ENCODE results near the gene TRPM7. TPM values are rescaled to one million over a fixed set of nuclear protein-coding genes. Genes with fewer than 3 reads are reported as not detected.
A peak's percentile ranks its signal among the peaks of the same experiment; 100 is the strongest.

The TRPM7 gene
- total and polyA plus RNA-seq, 2 of the 13 experiments (the other 11 are each of a cell fraction or from before 2014, with no cell fraction given): 11.0 to 36.0 TPM

DNA sequence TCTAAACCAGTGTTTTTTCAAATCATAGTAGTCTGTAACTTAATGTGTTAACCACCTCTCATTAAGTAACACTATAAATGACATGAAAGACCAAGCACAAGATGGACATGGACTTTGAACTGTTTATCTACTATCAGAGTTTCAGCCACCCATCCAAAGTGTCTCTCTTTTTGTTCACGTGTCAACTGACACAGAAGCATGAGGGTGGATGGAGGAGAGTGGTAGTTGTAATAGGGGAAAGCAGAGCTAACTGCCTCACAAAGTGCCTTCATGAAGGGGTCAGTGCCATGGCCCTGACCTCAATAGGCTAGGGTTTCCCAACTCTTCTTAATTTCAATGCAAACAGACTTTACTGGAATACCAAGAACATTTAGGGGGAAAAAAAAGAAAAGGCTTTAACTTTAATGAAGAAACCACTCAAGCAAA is 32.1 kb upstream of the TRPM7 start (continued):
- TF ChIP-seq, protein P1, sequence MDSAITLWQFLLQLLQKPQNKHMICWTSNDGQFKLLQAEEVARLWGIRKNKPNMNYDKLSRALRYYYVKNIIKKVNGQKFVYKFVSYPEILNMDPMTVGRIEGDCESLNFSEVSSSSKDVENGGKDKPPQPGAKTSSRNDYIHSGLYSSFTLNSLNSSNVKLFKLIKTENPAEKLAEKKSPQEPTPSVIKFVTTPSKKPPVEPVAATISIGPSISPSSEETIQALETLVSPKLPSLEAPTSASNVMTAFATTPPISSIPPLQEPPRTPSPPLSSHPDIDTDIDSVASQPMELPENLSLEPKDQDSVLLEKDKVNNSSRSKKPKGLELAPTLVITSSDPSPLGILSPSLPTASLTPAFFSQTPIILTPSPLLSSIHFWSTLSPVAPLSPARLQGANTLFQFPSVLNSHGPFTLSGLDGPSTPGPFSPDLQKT (CRISPR knock-in tag; IDR thresholded peaks at IDR 0.05; ENCODE audit: borderline replicate concordance): no peak
- TF ChIP-seq BRCA1 (CRISPR knock-in tag; IDR thresholded peaks at IDR 0.05): peak; percentile 66
- TF ChIP-seq EZH2 (conservative IDR thresholded peaks at IDR 0.05; ENCODE audit: low read depth, low read length): no peak
- TF ChIP-seq ZBTB25 (CRISPR knock-in tag; IDR thresholded peaks at IDR 0.05): peak; percentile 88
- no peak for TF ChIP-seq ZNF280D (CRISPR knock-in tag; IDR thresholded peaks at IDR 0.05)
- TF ChIP-seq ZNF619 (CRISPR knock-in tag; IDR thresholded peaks at IDR 0.05): no peak
- TF ChIP-seq, protein P2, sequence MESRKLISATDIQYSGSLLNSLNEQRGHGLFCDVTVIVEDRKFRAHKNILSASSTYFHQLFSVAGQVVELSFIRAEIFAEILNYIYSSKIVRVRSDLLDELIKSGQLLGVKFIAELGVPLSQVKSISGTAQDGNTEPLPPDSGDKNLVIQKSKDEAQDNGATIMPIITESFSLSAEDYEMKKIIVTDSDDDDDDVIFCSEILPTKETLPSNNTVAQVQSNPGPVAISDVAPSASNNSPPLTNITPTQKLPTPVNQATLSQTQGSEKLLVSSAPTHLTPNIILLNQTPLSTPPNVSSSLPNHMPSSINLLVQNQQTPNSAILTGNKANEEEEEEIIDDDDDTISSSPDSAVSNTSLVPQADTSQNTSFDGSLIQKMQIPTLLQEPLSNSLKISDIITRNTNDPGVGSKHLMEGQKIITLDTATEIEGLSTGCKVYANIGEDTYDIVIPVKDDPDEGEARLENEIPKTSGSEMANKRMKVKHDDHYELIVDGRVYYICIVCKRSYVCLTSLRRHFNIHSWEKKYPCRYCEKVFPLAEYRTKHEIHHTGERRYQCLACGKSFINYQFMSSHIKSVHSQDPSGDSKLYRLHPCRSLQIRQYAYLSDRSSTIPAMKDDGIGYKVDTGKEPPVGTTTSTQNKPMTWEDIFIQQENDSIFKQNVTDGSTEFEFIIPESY (CRISPR knock-in tag; IDR thresholded peaks at IDR 0.05): no peak
- peak; percentile 37; the same call in 1 of the 2 replicates for TF ChIP-seq SMYD3 (CRISPR knock-in tag; IDR thresholded peaks at IDR 0.05)
- TF ChIP-seq, protein P3, sequence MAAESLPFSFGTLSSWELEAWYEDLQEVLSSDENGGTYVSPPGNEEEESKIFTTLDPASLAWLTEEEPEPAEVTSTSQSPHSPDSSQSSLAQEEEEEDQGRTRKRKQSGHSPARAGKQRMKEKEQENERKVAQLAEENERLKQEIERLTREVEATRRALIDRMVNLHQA (CRISPR knock-in tag; IDR thresholded peaks at IDR 0.05): no peak
- TF ChIP-seq EP300 (IDR thresholded peaks at IDR 0.05; ENCODE audit: low read depth in 2 of 2, low read length in 2 of 2): peak in 1 of 2 experiments; percentile 91; a peak in 2 of 4 replicates
- TF ChIP-seq EP300 (CRISPR knock-in tag; IDR thresholded peaks at IDR 0.05; ENCODE audit: borderline replicate concordance): peak; percentile 90
- TF ChIP-seq ZNF710 (CRISPR knock-in tag; IDR thresholded peaks at IDR 0.05; ENCODE audit: borderline replicate concordance): peak; percentile 91; the same call in 1 of the 2 replicates
- peak; percentile 85 for TF ChIP-seq NR2C2 (CRISPR knock-in tag; IDR thresholded peaks at IDR 0.05; ENCODE audit: borderline replicate concordance)
- TF ChIP-seq, protein P4, sequence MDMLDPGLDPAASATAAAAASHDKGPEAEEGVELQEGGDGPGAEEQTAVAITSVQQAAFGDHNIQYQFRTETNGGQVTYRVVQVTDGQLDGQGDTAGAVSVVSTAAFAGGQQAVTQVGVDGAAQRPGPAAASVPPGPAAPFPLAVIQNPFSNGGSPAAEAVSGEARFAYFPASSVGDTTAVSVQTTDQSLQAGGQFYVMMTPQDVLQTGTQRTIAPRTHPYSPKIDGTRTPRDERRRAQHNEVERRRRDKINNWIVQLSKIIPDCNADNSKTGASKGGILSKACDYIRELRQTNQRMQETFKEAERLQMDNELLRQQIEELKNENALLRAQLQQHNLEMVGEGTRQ (IDR thresholded peaks at IDR 0.05; ENCODE audit: low read depth, low read length): peak; percentile 70
- TF ChIP-seq, protein P4 (CRISPR knock-in tag; IDR thresholded peaks at IDR 0.05; ENCODE audit: borderline replicate concordance): peak; percentile 83; the same call in 1 of the 2 replicates
- peak; percentile 86 for TF ChIP-seq HNF4G (IDR thresholded peaks at IDR 0.05; ENCODE audit: borderline replicate concordance, low read depth, low read length)
- peak; percentile 57; the same call in 1 of the 2 replicates for TF ChIP-seq HNF4G (CRISPR knock-in tag; IDR thresholded peaks at IDR 0.05; ENCODE audit: borderline replicate concordance, low read depth)
